Hindlimb muscle (tissue), 1 donor: Measurements from ENCODE around the gene SUSD4. TPM values are rescaled to one million over a fixed set of nuclear protein-coding genes. Genes with fewer than 3 reads are reported as not detected.

Source experiments
- DNase-seq: peaks from one replicate; pipeline ENCODE4 v3.0.0-alpha.2; 2013
- polyA plus RNA-seq: library from polyadenylated mRNA; unstranded; fragments of 120-200 nt; gene quantifications from one replicate; pipeline ENCODE4 v1.2.1, GENCODE V29; 2013; ENCODE audit not compliant: insufficient read length

SUSD4 gene
- polyA plus RNA-seq, 1 donor = 2.0 TPM

DNA sequence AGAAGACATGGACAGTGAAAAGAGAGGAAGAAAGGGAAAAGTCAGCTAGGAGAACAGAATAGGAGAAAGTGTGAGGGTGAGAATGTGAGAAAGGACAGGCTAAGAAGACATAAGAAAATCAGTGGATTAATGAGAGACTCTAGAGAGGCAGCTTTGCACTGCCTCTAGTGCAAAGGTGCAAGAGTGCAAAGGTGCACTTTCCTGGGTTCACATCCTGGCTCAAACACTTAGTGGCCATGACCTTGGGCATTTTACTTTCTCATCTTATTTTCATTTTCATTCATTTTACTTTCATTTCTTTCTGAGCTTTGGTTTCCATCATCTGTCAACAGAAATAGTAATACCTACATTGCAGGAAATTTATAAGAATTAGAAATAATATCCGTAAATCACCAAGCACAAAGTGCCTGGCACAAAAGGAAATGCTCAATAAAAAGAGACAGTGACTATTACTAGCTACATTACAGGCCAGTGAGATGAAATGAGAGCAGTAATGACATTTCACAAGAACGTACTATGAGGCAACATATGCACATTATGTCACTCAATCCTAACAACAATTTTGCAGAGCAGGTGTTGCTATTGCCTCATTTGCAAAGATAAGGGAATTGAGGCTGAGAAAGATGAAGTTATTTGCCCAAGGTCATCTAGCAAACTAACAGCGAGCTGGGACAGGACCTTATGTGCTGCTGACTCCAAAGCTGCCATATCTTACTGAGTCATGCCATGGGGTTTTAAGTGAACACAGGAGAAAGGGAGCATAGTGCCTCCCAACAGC is 113.9 kb downstream of the SUSD4 start:
- DNase-seq = no peak

DNA sequence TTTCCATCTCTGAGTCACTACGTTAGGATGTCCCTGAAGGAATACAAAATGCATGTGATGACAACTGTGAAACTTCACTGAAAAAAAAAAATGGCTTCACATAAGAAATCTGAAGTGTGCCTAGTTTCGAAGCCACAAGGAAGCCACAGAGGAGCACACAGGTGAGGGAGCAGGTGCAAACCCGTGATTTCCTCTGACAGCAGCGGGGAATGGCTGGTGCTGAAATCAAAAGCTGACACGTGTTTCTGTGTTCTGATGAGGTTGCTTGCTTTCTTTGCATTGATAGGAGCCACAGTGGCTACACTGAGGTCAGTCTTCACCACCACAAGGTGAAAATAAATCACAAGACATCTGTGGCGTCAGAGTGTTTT is 115.2 kb downstream of the SUSD4 start:
- DNase-seq = no peak

DNA sequence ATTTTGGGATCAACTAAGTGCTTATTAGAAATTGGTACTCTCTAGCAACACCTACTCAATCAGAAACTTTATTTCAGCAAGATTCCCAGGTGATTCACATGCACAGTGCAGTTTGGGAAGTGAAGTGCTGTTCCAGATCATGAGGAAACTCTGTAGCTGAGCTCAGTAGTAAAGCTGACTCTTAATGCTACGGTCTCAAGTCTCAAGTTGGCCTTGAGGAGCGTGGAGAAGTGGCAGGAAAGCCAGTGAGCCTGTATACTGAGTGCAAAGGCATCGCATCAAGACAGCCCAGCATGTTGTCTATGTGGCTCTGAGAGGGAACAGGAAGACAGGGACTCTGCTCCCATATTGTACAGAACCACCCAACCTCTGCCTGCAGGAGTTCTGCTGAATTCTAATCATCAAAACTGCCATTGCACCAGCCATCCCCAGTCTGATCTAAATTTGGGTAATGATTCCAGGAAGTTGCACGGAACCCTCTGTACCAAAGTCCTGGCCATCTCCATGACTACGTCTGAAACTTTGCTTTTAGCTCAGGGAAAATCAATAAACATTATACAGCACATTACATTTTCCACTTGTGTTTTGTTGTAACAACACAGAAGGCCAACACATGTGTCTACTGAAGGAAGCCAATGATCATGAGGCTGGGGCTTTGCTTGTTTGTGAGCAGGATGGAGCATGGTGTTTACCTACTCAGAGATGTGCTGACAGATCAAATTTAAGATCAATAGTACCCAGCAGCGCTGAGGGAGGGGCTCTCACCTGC is 115.8 kb downstream of the SUSD4 start:
- DNase-seq = no peak

DNA sequence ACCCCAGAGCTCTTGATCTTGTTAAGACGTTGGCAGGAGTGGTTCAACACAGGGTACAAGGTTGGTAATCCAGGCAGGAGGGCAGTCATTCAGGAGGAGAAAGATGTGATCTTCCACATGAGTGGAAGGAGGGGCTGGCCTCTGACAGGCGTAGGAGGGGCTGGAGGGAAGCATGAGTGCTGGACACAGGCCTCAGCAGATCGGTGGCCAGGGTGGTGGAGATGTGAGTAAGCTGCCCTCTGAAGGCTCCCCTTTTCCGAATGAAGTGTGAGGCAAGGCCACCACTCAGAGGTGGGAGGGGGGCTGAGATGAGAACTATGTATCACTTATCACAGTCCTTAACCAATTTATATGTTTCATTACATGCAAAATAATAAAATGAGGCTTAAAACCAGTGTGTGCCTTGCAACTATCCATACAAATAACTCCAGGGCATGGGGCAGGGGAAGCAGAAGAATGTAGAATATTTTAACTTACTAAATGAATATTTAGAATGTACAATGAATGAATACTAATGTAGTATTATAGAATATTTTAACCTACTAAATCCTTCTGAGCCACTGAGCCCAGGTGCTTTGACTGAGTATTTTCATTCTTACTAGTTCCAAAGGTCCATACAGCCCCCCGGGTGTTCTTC is 117.4 kb downstream of the SUSD4 start:
- no peak for DNase-seq

DNA sequence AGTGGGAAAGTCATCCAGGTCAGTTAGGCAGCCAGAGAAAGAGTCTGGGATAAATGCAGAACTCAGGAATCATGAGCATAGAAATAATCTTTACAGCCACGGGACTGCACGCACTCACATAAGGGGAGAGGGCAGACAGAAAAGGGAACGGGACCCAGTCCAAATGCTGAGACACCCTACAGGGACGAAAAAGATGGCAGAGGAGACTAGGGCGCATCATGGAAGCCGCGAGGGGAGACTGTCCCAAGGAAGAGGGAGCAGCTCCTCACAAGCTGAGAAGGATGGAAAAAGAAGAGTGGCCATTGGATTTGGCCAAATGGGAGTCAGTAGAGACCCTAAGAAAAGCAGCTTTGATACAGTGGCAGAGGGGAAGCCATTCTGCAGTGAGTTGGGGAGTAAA is 118.0 kb downstream of the SUSD4 start:
- no peak for DNase-seq

DNA sequence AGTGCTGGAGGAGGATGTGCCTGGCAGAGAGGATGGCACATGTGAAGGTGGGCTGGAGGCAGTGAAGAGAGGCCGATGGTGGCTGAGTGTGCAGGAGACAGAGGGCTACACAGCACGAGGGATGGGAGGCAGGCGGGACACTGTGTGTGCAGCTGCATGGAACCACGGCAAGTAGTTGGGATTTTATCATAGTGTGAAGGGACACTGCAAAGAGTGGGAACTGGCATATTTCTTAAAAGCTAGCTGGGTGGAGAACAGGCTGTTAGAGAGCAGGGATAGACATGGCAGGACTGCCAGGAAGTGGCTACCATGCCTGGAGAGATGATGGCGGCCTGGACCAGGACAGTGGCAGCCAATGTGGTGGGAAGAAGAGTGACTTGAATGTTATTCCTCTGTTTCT is 118.6 kb downstream of the SUSD4 start:
- DNase-seq = no peak

DNA sequence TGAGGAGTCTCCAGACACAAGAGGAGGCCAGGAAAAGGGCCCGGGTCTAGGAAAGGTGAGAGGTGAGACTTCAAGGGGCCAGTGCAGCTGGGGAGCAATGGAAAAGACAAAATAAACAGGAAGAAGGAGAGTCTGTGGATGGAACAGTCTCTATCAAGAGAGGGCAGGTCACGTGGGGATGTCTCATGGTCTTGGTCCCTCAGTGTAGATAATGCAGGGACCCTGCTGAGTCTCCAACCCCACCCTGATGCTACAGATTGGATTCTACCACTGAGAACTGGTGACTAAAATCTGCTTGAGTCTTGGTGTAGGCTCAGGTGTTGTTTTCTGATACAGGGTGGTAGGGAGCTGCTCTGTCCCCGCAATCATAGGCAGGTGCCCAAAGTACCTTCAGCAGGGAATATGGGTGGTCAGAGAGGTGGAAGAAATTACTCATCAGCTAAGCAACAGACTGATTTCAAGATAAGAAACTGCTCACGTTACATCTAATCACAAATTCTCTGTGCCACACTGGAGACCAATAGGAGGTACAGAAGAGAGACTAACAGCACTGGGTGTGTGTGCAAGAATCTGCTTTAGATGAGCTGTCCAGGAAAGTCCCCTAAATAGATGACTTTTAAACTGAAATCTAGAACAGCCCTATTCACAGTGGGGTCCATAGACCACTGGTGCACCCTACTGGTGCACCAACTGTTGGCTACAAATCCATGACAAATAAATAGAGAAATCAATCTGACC is 119.4 kb downstream of the SUSD4 start:
- peak; percentile 15 for DNase-seq

DNA sequence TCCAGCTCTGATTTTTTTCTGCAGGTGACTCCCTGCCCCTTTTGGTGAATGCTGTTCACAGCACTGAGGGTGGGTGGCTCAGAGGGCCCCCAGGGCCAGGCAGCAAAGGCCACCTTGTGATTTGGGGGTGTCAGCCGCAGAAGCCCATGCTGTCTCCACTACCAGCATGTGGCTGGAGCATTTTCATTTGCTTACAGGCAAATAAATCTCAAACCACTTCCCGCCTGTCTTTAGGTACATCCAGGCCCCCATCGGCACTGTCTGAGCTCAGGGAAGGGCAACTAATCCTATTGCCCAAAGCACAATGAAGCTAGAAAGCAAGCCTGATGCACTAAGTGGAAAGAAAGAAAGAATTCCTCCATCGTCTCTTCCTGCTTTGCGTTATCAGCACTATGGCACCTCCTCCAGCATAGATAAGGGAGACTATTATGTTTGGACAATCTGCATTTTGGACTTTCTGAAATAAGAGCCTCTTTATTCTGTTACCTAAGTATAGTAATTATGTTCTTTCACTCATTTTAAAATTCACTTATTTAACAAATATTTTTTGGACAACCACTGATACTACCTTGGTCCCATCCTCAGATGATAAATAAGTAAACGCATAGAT is 120.4 kb downstream of the SUSD4 start:
- DNase-seq = no peak

DNA sequence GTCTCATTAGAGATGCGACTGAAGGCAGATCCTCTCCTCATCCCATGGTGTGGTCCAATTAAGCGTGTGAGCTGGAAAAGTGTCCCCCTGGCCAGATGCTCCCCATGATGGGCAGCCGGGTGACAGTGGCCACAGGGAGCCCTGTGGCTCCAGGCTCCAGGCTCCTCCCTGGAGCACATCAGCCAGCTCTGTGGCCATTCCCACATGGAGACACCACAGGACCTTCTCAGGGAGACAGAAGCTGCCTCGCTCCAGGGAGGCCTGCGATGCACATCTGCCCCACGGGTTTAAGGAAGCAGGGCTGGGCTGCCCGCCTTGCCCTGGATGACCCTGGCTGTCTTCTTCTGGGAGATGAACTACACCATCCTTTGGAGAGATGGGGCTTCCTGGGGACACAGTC is 121.0 kb downstream of the SUSD4 start:
- no peak for DNase-seq

DNA sequence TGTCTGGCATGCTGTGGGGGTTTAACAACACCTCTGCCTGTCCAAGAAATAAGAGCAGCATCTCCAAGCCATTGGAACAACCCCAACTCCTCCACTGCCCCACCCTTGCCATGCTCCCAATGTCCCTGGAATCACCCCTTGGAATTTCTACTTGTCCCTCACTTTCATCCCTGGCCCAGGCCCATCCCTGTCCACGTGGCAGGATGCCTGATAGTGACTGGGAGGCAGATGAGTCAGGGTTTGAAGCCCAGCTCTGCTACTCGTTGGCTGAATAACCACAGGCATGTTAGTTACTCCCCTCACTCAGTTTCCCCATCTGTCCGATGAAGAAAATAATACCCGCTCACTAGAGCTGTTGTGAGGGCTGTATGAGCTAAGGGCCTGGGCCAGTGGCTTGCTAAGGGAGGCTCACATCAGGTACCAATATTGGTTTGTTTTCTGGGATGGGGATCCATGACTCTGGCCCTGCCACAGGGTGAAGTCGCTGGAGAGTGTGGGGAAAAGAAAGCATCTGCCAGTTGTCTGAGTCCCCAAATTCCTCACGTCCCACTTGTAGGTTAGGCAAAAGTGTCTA is 121.5 kb downstream of the SUSD4 start:
- DNase-seq = no peak

DNA sequence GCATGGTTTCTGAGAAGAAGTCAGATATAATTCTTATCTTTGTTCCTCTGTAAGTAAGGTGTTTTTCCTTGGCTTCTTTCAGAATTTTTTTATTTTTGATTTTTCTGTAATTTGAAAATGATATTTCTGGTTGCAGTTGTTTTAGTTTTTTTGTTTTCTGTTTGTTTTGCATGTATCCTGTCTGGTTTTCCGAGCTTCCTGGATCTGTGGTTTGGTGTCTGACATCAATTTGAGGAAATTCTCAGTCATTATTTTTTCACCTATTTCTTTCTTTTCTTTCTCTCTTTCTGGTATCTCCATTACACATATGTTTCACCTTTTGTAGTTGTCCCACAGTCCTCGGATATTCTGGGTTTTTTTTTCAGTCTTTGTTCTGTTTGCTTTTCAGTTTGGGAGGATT is 123.9 kb downstream of the SUSD4 start:
- DNase-seq = no peak

DNA sequence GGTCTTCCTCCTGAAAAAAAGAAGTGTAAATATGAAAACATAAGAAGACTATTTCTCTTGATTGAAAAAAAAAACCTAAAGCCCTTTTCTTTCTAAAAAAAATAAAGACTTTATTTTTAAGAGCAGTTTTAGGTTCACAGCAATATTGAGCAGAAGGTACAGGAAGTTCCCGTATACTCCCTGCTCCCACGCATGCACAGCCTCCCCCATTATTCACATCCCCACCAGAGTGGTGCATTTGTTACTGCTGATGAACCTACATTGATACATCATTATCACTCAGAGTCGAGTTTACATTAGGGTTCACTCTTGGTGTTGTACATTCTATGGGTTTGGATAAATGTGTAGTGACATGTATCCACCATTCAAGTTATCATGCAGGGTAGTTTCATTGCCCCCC is 128.9 kb downstream of the SUSD4 start:
- DNase-seq = no peak

DNA sequence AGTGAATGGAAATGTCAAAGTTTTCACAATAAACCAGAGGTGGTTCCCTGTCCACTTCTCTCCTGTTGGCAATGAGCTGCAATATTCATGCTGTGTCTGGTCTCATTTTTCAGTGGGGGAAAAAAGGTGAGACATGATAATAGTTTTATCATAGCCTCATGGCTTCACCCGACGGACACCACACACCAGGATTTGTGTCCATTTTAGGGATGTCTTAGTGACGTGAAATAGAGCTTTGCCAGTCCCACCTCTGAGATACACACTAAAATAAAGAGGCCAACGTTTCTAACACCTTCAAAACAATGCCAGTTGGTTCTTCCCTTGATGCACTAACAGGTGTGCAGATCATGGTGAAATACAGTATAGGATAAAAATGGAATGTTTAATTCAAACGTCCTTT is 129.4 kb downstream of the SUSD4 start:
- no peak for DNase-seq

DNA sequence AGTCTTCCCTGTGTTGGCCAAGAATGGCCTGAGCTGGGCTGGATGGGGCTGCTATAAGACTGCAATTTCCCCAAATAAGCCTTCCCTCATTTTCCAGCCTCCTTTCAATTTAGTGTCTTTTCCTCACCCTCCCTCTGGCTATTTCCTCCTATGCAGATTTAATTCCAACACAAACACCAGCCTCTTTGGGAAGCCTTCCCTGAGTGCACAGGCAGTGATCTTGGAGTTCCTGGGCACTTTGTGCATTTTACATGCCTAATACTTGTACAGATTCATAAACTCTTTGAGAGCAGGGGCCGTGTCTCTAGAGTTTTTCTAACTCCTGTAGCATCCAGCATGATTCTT is 129.8 kb downstream of the SUSD4 start:
- no peak for DNase-seq

DNA sequence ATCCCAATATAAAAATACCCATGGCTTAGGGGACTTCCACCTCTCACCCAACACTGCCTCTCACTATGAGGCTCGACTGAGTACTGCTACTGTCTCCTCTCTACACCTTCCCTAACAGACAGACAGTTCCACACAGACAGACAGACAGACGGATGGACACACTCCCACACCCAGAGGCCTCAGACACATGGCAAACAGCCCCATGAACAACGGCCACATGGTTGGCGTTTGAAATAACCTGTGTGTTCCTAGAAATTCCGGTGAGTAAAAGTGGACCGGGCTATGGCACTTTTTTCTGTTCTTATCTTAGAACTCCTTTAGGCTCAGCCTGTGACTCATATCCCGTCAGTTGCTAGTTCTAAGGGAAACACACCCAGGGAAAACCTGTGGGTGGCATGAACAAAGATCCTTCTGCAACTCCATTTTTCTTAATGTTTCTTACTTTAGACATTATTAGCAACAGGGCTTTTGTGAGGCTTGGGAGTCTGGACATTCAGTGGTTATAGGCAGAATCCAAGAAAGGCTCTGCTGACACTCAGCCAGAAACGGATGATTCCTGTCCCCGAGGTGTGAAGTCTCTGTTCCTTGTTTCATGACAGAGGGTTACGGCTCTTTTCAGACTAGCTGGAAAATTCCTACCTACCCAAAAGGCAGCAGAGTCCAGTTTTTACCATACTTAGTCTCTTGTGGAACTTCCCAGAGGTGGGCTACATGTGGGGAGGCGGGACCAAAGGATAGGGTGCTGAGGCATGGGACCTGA is 130.4 kb downstream of the SUSD4 start:
- no peak for DNase-seq

DNA sequence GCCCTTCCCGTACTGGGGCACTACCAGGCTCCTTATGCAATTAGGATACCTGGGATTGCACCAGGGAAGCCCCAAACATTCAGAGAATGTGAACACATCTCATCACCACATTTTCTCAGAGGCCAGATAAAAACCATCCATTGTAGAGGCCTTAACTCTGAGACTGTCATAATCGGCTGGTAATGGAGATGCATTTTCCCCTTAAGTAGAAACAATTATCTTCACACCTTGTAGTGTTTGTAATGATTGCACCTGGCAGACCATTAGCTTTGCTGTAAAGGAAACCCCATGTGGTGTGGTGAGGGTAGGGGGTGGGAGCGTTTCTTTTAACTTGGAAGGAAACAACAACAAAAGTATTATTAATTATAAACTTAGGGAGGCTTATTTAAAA is 131.0 kb downstream of the SUSD4 start:
- no peak for DNase-seq

DNA sequence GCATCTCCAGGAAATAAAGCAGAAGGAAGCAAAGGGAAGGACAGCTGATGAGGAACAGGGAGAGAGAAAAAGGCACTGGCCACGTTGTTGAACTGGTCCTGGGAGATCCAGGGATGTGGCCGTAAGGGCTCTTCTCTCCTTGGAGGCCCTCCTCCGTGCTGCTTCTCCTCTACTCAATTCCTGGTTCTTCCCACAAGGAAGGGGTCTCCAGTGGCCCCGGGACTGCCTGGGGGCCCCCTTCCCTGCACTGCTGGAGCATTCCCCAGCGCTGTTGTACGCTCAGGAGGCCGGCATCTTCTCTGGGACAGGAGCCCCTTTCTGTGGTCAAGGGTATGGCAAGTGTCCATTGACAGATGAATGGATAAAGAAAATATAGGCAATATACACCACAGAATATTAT is 132.4 kb downstream of the SUSD4 start:
- DNase-seq = no peak

DNA sequence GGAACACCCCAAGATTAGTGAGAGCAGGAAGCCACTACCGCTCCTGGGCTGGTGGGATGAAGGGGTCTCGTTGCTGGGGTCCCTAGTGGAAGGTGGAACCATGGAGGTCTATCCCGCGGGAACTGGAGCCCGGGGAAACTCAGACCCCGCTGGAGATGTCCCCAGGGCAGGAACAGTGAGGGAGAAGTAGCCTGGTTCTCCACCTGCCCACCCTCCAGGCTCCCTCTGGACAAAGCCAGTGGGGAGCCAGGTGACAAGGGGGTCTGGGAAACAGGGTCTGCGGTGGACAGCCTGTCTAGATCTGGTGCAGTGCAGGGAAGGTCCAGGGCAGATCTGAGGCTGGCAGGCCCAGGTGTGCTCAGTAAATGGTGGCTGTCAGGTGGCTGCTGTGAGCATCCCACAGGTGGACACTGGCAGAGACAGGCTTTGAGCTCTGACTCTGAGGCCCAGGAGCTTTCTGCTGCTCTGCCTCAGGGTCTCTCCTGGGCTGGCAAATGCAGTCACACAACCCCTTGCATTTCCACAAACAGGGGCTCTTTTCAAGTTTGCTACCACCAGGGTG is 132.9 kb downstream of the SUSD4 start:
- DNase-seq = no peak

DNA sequence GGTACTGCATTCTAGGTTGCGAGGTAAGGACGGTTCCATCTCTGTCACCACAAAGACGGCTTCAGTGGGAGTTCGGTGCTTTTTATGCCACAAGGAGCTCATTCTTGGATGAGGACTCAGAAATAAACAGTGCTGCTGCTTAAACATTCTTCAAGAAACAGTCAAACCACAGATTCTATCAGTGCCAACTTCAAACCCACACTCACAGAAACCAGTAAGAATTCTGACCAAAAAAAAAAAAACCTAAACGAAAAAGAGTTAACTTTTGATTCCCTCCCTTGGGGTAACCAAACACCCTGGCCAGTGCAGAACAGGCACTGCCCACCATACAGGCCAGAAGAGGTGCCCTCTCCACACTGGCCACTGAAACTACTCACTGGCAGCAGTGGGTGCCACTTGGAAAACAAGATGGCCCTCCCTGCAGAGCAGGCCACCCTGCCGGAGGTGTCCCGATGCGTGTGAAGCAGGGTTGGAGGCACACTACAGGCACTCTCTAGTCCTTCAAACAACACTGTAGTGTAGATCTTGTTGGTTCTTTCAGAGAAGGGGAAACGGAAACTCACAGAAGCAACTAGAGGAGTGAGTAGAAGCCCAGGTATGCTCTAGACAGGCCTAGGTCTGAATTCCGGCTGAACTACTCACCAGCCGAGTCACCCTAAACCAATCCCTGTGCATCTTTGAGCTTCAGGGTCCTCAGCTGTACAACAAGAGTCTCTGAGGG is 133.7 kb downstream of the SUSD4 start:
- no peak for DNase-seq

DNA sequence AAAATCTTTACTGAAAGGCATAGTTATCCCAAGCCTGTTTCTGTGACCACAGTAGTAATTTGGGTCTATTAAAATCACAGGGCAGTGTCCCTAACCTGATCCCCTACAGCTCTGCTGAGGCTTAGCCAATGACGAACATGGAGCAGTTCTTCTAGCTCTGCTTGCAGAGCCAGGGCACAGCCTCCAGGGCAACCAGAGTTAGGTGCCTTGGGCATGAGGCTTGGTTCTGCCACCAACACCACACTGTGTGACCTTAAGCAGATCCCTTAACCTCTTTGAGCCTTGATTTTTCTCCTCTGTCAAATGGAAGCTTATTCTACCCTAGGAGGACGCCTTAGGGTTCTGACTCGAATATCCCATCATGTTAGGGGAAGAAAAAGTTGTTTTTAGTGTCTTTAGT is 134.2 kb downstream of the SUSD4 start:
- DNase-seq = no peak
